ENCODE data around the gene ANGPTL1. TPM values are rescaled to one million over a fixed set of nuclear protein-coding genes. Genes with fewer than 3 reads are reported as not detected.

ANGPTL1 gene
- total RNA-seq, 2 experiments from 2014 or later = not detected

- Mint-ChIP-seq H3K27me3 (no peaks in the 10 kb centered on the region), H3K27ac (no peak overlapping the region), H3K9me3 (no peaks in the 10 kb centered on the region), H3K36me3 (ENCODE audit: low read depth) (peaks cover 51% of the 10 kb centered on the region), H3K4me3 (no peak overlapping the region), H3K4me1 (ENCODE audit: low read depth) (no peaks in the 10 kb centered on the region)
- Histone ChIP-seq H3K4me1 (ENCODE audit: insufficient read depth, low read length) (no peaks in the 10 kb centered on the region), H3K4me3 (ENCODE audit: low read length) (no peak overlapping the region), H3K27ac (ENCODE audit: low read depth in 1 of 2, low read length in 2 of 2) (no peak overlapping the region), H3K9me3 (ENCODE audit: control insufficient read depth in 1 of 2, insufficient read depth in 1 of 2, low read length in 2 of 2) (no peaks in the 10 kb centered on the region), H3K36me3 (ENCODE audit: insufficient read depth, low read length) (no peaks in the 10 kb centered on the region), H3K27me3 (ENCODE audit: control insufficient read depth in 1 of 2, insufficient read depth in 2 of 2, low read length in 2 of 2) (no peaks in the 10 kb centered on the region)
- ATAC-seq (ENCODE audit: poor library complexity) (no peak), DNase-seq (no peak)
- ChIA-PET CTCF (no interaction called here), POLR2A (no interaction called here)
- intact Hi-C loops (cut with DNase I, micrococcal nuclease) = no loop called here
- TF ChIP-seq, protein P1, sequence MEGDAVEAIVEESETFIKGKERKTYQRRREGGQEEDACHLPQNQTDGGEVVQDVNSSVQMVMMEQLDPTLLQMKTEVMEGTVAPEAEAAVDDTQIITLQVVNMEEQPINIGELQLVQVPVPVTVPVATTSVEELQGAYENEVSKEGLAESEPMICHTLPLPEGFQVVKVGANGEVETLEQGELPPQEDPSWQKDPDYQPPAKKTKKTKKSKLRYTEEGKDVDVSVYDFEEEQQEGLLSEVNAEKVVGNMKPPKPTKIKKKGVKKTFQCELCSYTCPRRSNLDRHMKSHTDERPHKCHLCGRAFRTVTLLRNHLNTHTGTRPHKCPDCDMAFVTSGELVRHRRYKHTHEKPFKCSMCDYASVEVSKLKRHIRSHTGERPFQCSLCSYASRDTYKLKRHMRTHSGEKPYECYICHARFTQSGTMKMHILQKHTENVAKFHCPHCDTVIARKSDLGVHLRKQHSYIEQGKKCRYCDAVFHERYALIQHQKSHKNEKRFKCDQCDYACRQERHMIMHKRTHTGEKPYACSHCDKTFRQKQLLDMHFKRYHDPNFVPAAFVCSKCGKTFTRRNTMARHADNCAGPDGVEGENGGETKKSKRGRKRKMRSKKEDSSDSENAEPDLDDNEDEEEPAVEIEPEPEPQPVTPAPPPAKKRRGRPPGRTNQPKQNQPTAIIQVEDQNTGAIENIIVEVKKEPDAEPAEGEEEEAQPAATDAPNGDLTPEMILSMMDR (IDR thresholded peaks at IDR 0.05) = no peak
These were observed 15.7 kb upstream of the ANGPTL1 start for GRCh38 chr1:178886551-178886950.

DNA sequence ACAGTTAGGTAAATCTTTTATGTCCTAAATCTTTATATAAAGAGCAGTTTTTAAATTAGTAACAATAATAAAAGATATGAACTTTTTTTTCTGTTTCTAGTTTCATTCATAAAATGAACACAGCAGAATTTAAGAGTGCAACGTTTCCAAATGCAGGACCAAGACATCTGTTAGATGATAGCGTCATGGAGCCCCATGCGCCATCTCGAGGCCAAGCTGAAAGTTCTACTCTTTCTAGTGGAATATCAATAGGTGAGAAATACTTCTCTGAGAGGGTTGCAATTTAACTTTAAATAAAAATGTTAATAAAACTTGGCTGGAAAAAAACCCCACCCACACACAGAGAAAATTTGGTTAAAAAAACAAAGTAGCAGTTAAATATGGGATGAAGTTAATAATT is 15.0 kb upstream of the ANGPTL1 start:
- no peak for ATAC-seq (ENCODE audit: poor library complexity)
- Mint-ChIP-seq H3K9me3 (no peaks in the 10 kb centered on the region), H3K27ac (no peak overlapping the region), H3K4me3 (no peak overlapping the region), H3K27me3 (no peaks in the 10 kb centered on the region), H3K36me3 (ENCODE audit: low read depth) (peaks cover 46% of the 10 kb centered on the region), H3K4me1 (ENCODE audit: low read depth) (no peaks in the 10 kb centered on the region)
- intact Hi-C loops (cut with DNase I, micrococcal nuclease) = no loop called here
- no peak for DNase-seq
- Histone ChIP-seq H3K4me1 (ENCODE audit: insufficient read depth, low read length) (no peaks in the 10 kb centered on the region), H3K36me3 (ENCODE audit: insufficient read depth, low read length) (no peaks in the 10 kb centered on the region), H3K4me3 (ENCODE audit: low read length) (no peak overlapping the region), H3K27ac (ENCODE audit: low read depth in 1 of 2, low read length in 2 of 2) (no peak overlapping the region), H3K9me3 (ENCODE audit: control insufficient read depth in 1 of 2, insufficient read depth in 1 of 2, low read length in 2 of 2) (no peaks in the 10 kb centered on the region), H3K27me3 (ENCODE audit: control insufficient read depth in 1 of 2, insufficient read depth in 2 of 2, low read length in 2 of 2) (no peaks in the 10 kb centered on the region)
- TF ChIP-seq, protein P1 (IDR thresholded peaks at IDR 0.05) = no peak
- POLR2A ChIA-PET = no interaction called here
- CTCF ChIA-PET = no interaction called here

GRCh38 chr1:178881950-178882349 is 11.1 kb upstream of the ANGPTL1 start:
- ChIA-PET CTCF (no interaction called here), POLR2A (no interaction called here)
- Mint-ChIP-seq H3K4me1 (ENCODE audit: low read depth) (no peaks in the 10 kb centered on the region), H3K36me3 (ENCODE audit: low read depth) (peaks cover 28% of the 10 kb centered on the region), H3K27me3 (no peaks in the 10 kb centered on the region), H3K27ac (no peak overlapping the region), H3K9me3 (no peaks in the 10 kb centered on the region), H3K4me3 (no peak overlapping the region)
- Histone ChIP-seq H3K36me3 (ENCODE audit: insufficient read depth, low read length) (no peaks in the 10 kb centered on the region), H3K27ac (ENCODE audit: low read depth in 1 of 2, low read length in 2 of 2) (no peak overlapping the region), H3K4me3 (ENCODE audit: low read length) (no peak overlapping the region), H3K4me1 (ENCODE audit: insufficient read depth, low read length) (no peaks in the 10 kb centered on the region), H3K9me3 (ENCODE audit: control insufficient read depth in 1 of 2, insufficient read depth in 1 of 2, low read length in 2 of 2) (no peaks in the 10 kb centered on the region), H3K27me3 (ENCODE audit: control insufficient read depth in 1 of 2, insufficient read depth in 2 of 2, low read length in 2 of 2) (no peaks in the 10 kb centered on the region)
- intact Hi-C loops (cut with DNase I, micrococcal nuclease) = no loop called here
- DNase-seq = no peak
- no peak for ATAC-seq (ENCODE audit: poor library complexity)
- TF ChIP-seq, protein P1 (IDR thresholded peaks at IDR 0.05) = no peak
